HepG2 (cell line): ENCODE measurements around the gene CCDC122. TPM values are rescaled to one million over a fixed set of nuclear protein-coding genes. Genes with fewer than 3 reads are reported as not detected.
A peak's percentile ranks its signal among the peaks of the same experiment; 100 is the strongest.

Experiments
- BCL3 ChIP-seq: sonication (generic); formaldehyde crosslinking; IDR thresholded peaks from 2 replicates; pipeline ENCODE4 v1.5.1; 2020; ENCODE audit warnings: mild to moderate bottlenecking, missing genetic modification reagents, moderate library complexity
- ERF ChIP-seq: IDR thresholded peaks from 2 replicates; pipeline ENCODE4 v1.6.1; 2018; ENCODE audit warnings: missing biosample characterization, missing genetic modification reagents
- EZH2 ChIP-seq: conservative IDR thresholded peaks from 2 replicates; pipeline ENCODE4 v1.6.1; 2012; ENCODE audit warnings: mild to moderate bottlenecking, low read depth, low read length, moderate library complexity
- GABPA ChIP-seq, 2 experiments: IDR thresholded peaks; 2 replicates each; pipeline ENCODE4 v1.6.1; 2011 to 2016; ENCODE audit warnings: low read depth in 2 of 2, low read length in 1 of 2, missing biosample characterization in 1 of 2, missing genetic modification characterization in 1 of 2
- GFI1 ChIP-seq: sonication (generic); formaldehyde crosslinking; IDR thresholded peaks from 2 replicates; pipeline ENCODE4 v1.5.0; 2020; ENCODE audit warnings: missing genetic modification reagents, mild to moderate bottlenecking, borderline replicate concordance
- HOXA9 ChIP-seq: sonication (generic); formaldehyde crosslinking; IDR thresholded peaks from 2 replicates; pipeline ENCODE4 v1.8.1; 2022; ENCODE audit warnings: missing genetic modification reagents, mild to moderate bottlenecking, moderate library complexity, borderline replicate concordance
- IRF2 ChIP-seq: IDR thresholded peaks from 2 replicates; pipeline ENCODE4 v1.6.1; 2018; ENCODE audit warnings: missing genetic modification reagents, missing compliant biosample characterization
- MTF2 ChIP-seq: sonication (generic); formaldehyde crosslinking; IDR thresholded peaks from 2 replicates; pipeline ENCODE4 v1.5.0; 2020; ENCODE audit warnings: missing genetic modification reagents, borderline replicate concordance
- NFAT5 ChIP-seq: sonication (generic); formaldehyde crosslinking; IDR thresholded peaks from 2 replicates; pipeline ENCODE4 v1.4.0; 2020; ENCODE audit warnings: missing genetic modification reagents
- XRCC5 ChIP-seq: fragments of 200-400 bp; formaldehyde crosslinking; optimal IDR thresholded peaks from 2 replicates; pipeline ENCODE3; 2017; ENCODE audit warnings: mild to moderate bottlenecking, low read length
- YY1 ChIP-seq: IDR thresholded peaks from 2 replicates; pipeline ENCODE4 v1.6.1; 2011; ENCODE audit warnings: low read length, low read depth, moderate library complexity, mild to moderate bottlenecking; ENCODE audit not compliant: insufficient read depth, insufficient replicate concordance
- ZBTB1 ChIP-seq: sonication (generic); formaldehyde crosslinking; IDR thresholded peaks from 2 replicates; pipeline ENCODE4 v1.4.0; 2020; ENCODE audit warnings: missing genetic modification reagents, borderline replicate concordance
- ZBTB26 ChIP-seq: IDR thresholded peaks from 2 replicates; pipeline ENCODE4 v1.6.1; 2016; ENCODE audit warnings: missing compliant biosample characterization, missing genetic modification reagents, borderline replicate concordance
- ZFP36L2 ChIP-seq: sonication (generic); formaldehyde crosslinking; IDR thresholded peaks from 2 replicates; pipeline ENCODE4 v1.4.0; 2020; ENCODE audit warnings: missing genetic modification reagents
- ZFP41 ChIP-seq: sonication (generic); formaldehyde crosslinking; IDR thresholded peaks from 2 replicates; pipeline ENCODE4 v1.4.0; 2020; ENCODE audit warnings: mild to moderate bottlenecking, missing genetic modification reagents, borderline replicate concordance
- ZNF430 ChIP-seq: sonication (generic); formaldehyde crosslinking; IDR thresholded peaks from 2 replicates; pipeline ENCODE4 v1.9.0; 2021; ENCODE audit warnings: mild to moderate bottlenecking, missing genetic modification reagents
- ZNF547 ChIP-seq: sonication (generic); formaldehyde crosslinking; IDR thresholded peaks from 2 replicates; pipeline ENCODE4 v1.5.1; 2020; ENCODE audit warnings: mild to moderate bottlenecking, missing genetic modification reagents
- ZNF569 ChIP-seq: sonication (generic); formaldehyde crosslinking; IDR thresholded peaks from 2 replicates; pipeline ENCODE4 v1.5.0; 2020; ENCODE audit warnings: mild to moderate bottlenecking, missing genetic modification reagents, moderate library complexity, borderline replicate concordance
- ZNF816 ChIP-seq: sonication (generic); formaldehyde crosslinking; IDR thresholded peaks from 2 replicates; pipeline ENCODE4 v1.8.0; 2022; ENCODE audit warnings: missing genetic modification reagents, mild to moderate bottlenecking, borderline replicate concordance
- polyA plus RNA-seq, 8 experiments: library from polyadenylated mRNA; depleted of rRNA in 3 of 8; stranded (reverse) in 7 of 8; unstranded in 1 of 8; fragments of >200 nt; fragmentation: Illumina TruSeq in 4 of 8; extraction: Trizol in 4 of 8; gene quantifications; 2 replicates each; pipeline versions ENCODE4 v1.2.1 to v1.2.3, GENCODE V29; 2011 to 2016; ENCODE audit warnings: low read depth in 4 of 8, missing spikeins in 1 of 8, mixed read lengths in 1 of 8; ENCODE audit not compliant: insufficient read depth in 1 of 8
- total RNA-seq, 5 experiments: library from RNA; depleted of rRNA; stranded (reverse); fragments of >200 nt; fragmentation: Illumina TruSeq; extraction: Trizol; gene quantifications; 2 replicates each; pipeline ENCODE4 v1.2.3, GENCODE V29; 2016; ENCODE audit warnings: low read depth in 1 of 5
- TF ChIP-seq, protein P1 (sequence below): sonication (generic); formaldehyde crosslinking; IDR thresholded peaks from 2 replicates; pipeline ENCODE4 v1.8.1; 2023; ENCODE audit warnings: mild to moderate bottlenecking, missing genetic modification reagents, borderline replicate concordance
- TF ChIP-seq, protein P2 (sequence below): sonication (generic); formaldehyde crosslinking; IDR thresholded peaks from 2 replicates; pipeline ENCODE4 v1.5.0; 2020; ENCODE audit warnings: missing genetic modification reagents

Gene CCDC122
- total and polyA plus RNA-seq, 2 of the 13 experiments (the other 11 are each of a cell fraction or from before 2014, with no cell fraction given): 0.32 to 3.5 TPM

- TF ChIP-seq ERF (CRISPR knock-in tag) (no peak), XRCC5 (peak; percentile 1), GABPA (IDR thresholded peaks at IDR 0.05; ENCODE audit: low read depth, low read length) (no peak; the same call in 1 of the 2 replicates), GABPA (CRISPR knock-in tag; IDR thresholded peaks at IDR 0.05; ENCODE audit: low read depth) (0 out of 2 replicates have a peak, but pooled peaks have one; percentile 19), IRF2 (CRISPR knock-in tag) (no peak; the same call in 1 of the 2 replicates), ZBTB26 (no peak), MTF2 (CRISPR knock-in tag) (0 out of 2 replicates have a peak, but pooled peaks have one; percentile 6), ZFP41 (CRISPR knock-in tag) (0 out of 2 replicates have a peak, but pooled peaks have one; percentile 17), GFI1 (no peak), ZBTB1 (no peak), ZNF569 (no peak), ZNF430 (CRISPR knock-in tag) (0 out of 2 replicates have a peak, but pooled peaks have one; percentile 29), YY1 (no peak), ZNF547 (CRISPR knock-in tag) (peak; percentile 5; the same call in 1 of the 2 replicates), ZNF816 (CRISPR knock-in tag) (no peak), HOXA9 (no peak), EZH2 (no peak), BCL3 (CRISPR knock-in tag) (no peak), ZFP36L2 (CRISPR knock-in tag) (no peak), NFAT5 (CRISPR knock-in tag) (no peak)
- TF ChIP-seq, protein P1, sequence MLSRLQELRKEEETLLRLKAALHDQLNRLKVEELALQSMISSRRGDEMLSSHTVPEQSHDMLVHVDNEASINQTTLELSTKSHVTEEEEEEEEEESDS (CRISPR knock-in tag): no peak
- TF ChIP-seq, protein P2, sequence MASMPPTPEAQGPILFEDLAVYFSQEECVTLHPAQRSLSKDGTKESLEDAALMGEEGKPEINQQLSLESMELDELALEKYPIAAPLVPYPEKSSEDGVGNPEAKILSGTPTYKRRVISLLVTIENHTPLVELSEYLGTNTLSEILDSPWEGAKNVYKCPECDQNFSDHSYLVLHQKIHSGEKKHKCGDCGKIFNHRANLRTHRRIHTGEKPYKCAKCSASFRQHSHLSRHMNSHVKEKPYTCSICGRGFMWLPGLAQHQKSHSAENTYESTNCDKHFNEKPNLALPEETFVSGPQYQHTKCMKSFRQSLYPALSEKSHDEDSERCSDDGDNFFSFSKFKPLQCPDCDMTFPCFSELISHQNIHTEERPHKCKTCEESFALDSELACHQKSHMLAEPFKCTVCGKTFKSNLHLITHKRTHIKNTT: no peak
Observed at GRCh38 chr13:43879755-43880181, 228 bp upstream of the CCDC122 start, which contains the start of gene LACC1 (continued).
